Natural killer cell (primary cell): ENCODE data around the gene TMEM54. TPM values are rescaled to one million over a fixed set of nuclear protein-coding genes. Genes with fewer than 3 reads are reported as not detected.

Experiments
- ATAC-seq, 3 donors: fragments of 150-1000 bp in 2 of 3; fragments of 200-7000 bp in 1 of 3; cut with Tn5 transposase; 1 replicate in 1 of 3; 2 replicates in 2 of 3; pipeline ENCODE4 v1.10.0; 2021; ENCODE audit warnings: mild to moderate bottlenecking in 2 of 3, moderate library complexity in 2 of 3
- DNase-seq, 2 donors: peaks; one replicate each; pipeline versions ENCODE4 v3.0.0 to v3.0.0-alpha.2; 2013 to 2021; ENCODE audit warnings: mixed read lengths in 1 of 2
- H3K27ac ChIP-seq: one replicate; pipeline ENCODE4 v1.5.1; 2013; ENCODE audit warnings: mild to moderate bottlenecking, low read length
- H3K27me3 ChIP-seq: one replicate; pipeline ENCODE4 v1.6.1; 2013; ENCODE audit warnings: low read length; ENCODE audit not compliant: control insufficient read depth, insufficient read depth
- H3K36me3 ChIP-seq: one replicate; pipeline ENCODE4 v1.6.1; 2013; ENCODE audit warnings: low read length; ENCODE audit not compliant: control insufficient read depth, insufficient read depth
- H3K4me1 ChIP-seq: one replicate; pipeline ENCODE4 v1.6.1; 2013; ENCODE audit warnings: low read length; ENCODE audit not compliant: control insufficient read depth, insufficient read depth
- H3K4me3 ChIP-seq: one replicate; pipeline ENCODE4 v1.5.1; 2013; ENCODE audit warnings: low read length
- H3K9me3 ChIP-seq: one replicate; pipeline ENCODE4 v1.6.1; 2013; ENCODE audit warnings: low read length; ENCODE audit not compliant: control insufficient read depth, insufficient read depth
- H3K27ac Mint-ChIP-seq, 2 donors: one replicate each; pipeline ENCODE4 v1.8.0; 2022; ENCODE audit warnings: mild to moderate bottlenecking in 2 of 2, mixed read lengths in 2 of 2, moderate library complexity in 1 of 2
- H3K27me3 Mint-ChIP-seq, 2 donors: one replicate each; pipeline ENCODE4 v1.8.0; 2022; ENCODE audit warnings: low read depth in 2 of 2, mixed read lengths in 2 of 2
- H3K36me3 Mint-ChIP-seq: one replicate; pipeline ENCODE4 v1.8.0; 2022; ENCODE audit warnings: mixed read lengths
- H3K4me1 Mint-ChIP-seq, 2 donors: one replicate each; pipeline ENCODE4 v1.8.0; 2022; ENCODE audit warnings: mixed read lengths in 2 of 2
- H3K4me3 Mint-ChIP-seq: one replicate; pipeline ENCODE4 v1.8.0; 2022; ENCODE audit warnings: mild to moderate bottlenecking, moderate library complexity, mixed read lengths
- H3K9me3 Mint-ChIP-seq, 2 donors: one replicate each; pipeline ENCODE4 v1.8.0; 2022; ENCODE audit warnings: mixed read lengths in 2 of 2
- CTCF ChIP-seq: fragments of 200-600 bp; IDR thresholded peaks from one replicate; pipeline ENCODE4 v1.8.0; 2022; ENCODE audit warnings: antibody characterized with exemption
- WGBS: methylation state at CpG from one replicate; pipeline ENCODE4 v1.1.7; 2013; ENCODE audit warnings: missing lambda C conversion rate; ENCODE audit not compliant: insufficient coverage; 5-methylcytosine and 5-hydroxymethylcytosine counted together
- intact Hi-C: fragments of 100-400 bp; cut with micrococcal nuclease; formaldehyde crosslinking; loops from one replicate; pipeline ENCODE4 v1.14.2; 2022
- total RNA-seq, 4 donors: library from RNA; stranded (reverse); fragments of 120-200 nt in 1 of 4; gene quantifications; one replicate each; pipeline versions ENCODE4 v1.2.3 to v1.2.4, GENCODE V29; 2013 to 2022

Gene TMEM54
- total RNA-seq, 3 donors from 2014 or later (not counting 1 experiment from before 2014, with no cell fraction given): not detected

DNA sequence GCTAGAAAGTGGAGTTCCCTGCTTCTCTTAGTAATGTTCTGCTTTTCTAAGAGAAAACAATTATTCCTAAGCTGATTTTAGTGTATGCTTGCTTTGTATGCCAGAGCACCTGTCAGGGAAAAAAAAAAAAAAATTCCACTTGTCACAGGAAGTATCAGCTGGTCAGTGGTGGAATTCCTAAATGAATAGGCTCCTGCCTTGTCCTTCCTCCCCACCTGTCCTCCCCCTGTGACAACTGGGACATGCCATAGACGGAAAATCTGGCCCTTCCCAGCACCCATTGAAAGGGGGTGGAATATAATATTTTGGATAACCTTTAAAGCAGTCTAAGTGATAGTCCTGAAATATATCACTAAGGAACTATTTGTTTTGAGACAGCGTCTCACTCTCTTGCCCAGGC is 41.3 kb downstream of the TMEM54 start:
- DNase-seq (no peak), ATAC-seq (no peak)
- no peak overlapping the region for H3K4me3 ChIP-seq
- no peak for TF ChIP-seq CTCF
- peaks cover 59% of the 10 kb centered on the region for H3K36me3 ChIP-seq
- peaks cover 12% of the 10 kb centered on the region for H3K36me3 Mint-ChIP-seq
- H3K4me1 Mint-ChIP-seq: peaks cover 0 to 6% of the 10 kb centered on the region in 2 donors
- H3K4me3 Mint-ChIP-seq: no peak overlapping the region
- intact Hi-C loops: no loop called here
- no peaks in the 10 kb centered on the region for H3K27me3 ChIP-seq
- no peaks in the 10 kb centered on the region for H3K4me1 ChIP-seq
- no peak overlapping the region for H3K27ac ChIP-seq
- H3K27ac Mint-ChIP-seq: no peak overlapping the region
- 100% methylated on average over 1 of the region's 2 CpGs for WGBS
- H3K9me3 ChIP-seq: no peaks in the 10 kb centered on the region
- no peaks in the 10 kb centered on the region for H3K9me3 Mint-ChIP-seq
- H3K27me3 Mint-ChIP-seq: no peaks in the 10 kb centered on the region

GRCh38 chr1:32858791-32859190 is 42.4 kb downstream of the TMEM54 start:
- Mint-ChIP-seq H3K9me3 (no peaks in the 10 kb centered on the region), H3K27ac (no peak overlapping the region), H3K27me3 (no peaks in the 10 kb centered on the region), H3K4me3 (no peak overlapping the region), H3K36me3 (peaks cover 19% of the 10 kb centered on the region), H3K4me1 (peaks cover 0 to 6% of the 10 kb centered on the region in 2 donors)
- Histone ChIP-seq H3K4me3 (no peak overlapping the region), H3K27ac (no peak overlapping the region), H3K27me3 (no peaks in the 10 kb centered on the region), H3K36me3 (peaks cover 66% of the 10 kb centered on the region), H3K9me3 (no peaks in the 10 kb centered on the region), H3K4me1 (no peaks in the 10 kb centered on the region)
- intact Hi-C loops: no loop called here
- no peak for ATAC-seq
- DNase-seq: no peak
- no peak for TF ChIP-seq CTCF
- 99% methylated on average over 6 of the region's 7 CpGs for WGBS

- Mint-ChIP-seq H3K36me3 (peaks cover 21% of the 10 kb centered on the region), H3K27me3 (no peaks in the 10 kb centered on the region), H3K4me1 (peaks cover 0 to 6% of the 10 kb centered on the region in 2 donors), H3K9me3 (no peaks in the 10 kb centered on the region), H3K4me3 (no peak overlapping the region), H3K27ac (no peak overlapping the region)
- Histone ChIP-seq H3K9me3 (no peaks in the 10 kb centered on the region), H3K27me3 (no peaks in the 10 kb centered on the region), H3K4me3 (no peak overlapping the region), H3K36me3 (peaks cover 70% of the 10 kb centered on the region), H3K4me1 (no peaks in the 10 kb centered on the region), H3K27ac (no peak overlapping the region)
- TF ChIP-seq CTCF: no peak
- DNase-seq: no peak
- ATAC-seq: no peak
- intact Hi-C loops: no loop called here
- WGBS: 100% methylated on average over 1 of the region's 2 CpGs
These were observed 43.1 kb downstream of the TMEM54 start for GRCh38 chr1:32858136-32858535.

DNA sequence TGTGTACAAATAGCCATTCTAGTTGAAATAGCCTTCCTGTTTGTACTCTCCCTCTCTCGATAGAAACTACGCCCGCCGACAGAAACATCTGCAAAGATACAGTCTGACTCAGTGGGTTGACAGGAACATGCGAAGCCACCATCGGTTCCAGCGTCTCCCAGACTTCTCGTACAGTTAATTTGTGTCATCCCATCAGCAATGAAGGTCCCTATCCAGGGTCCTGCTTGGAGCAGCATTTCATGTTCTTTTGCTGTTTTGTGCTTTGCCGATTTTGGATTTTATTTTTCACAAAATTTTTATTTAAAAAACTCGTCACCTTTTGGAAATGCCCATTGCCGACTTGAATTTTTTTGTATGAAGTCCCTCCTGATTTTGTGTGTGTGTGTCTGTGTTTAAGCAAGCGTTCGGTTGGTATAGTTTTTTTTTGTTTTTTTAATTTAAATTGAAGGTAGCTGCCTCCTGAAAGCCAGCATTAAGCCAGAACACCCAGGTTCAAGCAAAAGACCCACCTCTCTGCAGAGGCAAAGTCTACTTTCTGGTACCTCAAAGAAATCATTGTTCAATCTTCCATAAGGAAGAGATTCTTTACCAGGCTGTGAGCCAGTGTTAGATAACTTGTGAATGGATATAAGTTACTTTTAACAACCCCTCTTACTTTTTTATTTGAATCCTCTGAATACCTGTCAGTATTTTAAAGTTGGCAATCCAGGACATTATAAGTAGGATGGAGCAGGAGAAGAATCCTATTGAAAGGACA is 45.1 kb downstream of the TMEM54 start:
- Histone ChIP-seq H3K36me3 (peaks cover 66% of the 10 kb centered on the region), H3K9me3 (no peaks in the 10 kb centered on the region), H3K4me3 (no peak overlapping the region), H3K27ac (no peak overlapping the region), H3K27me3 (no peaks in the 10 kb centered on the region), H3K4me1 (no peaks in the 10 kb centered on the region)
- Mint-ChIP-seq H3K9me3 (no peaks in the 10 kb centered on the region), H3K27ac (no peak overlapping the region), H3K36me3 (peaks cover 9% of the 10 kb centered on the region), H3K4me1 (no peaks in the 10 kb centered on the region), H3K27me3 (no peaks in the 10 kb centered on the region), H3K4me3 (no peak overlapping the region)
- ATAC-seq (no peak), DNase-seq (no peak)
- 96% methylated on average over 13 of the region's 13 CpGs for WGBS
- TF ChIP-seq CTCF: no peak
- intact Hi-C loops: no loop called here
